Left ventricle myocardium superior (tissue), 1 donor: ENCODE measurements around the gene TBC1D10B. TPM values are rescaled to one million over a fixed set of nuclear protein-coding genes. Genes with fewer than 3 reads are reported as not detected.

ENCODE experiments used
- total RNA-seq: library from RNA; stranded (reverse); fragmentation: NEBNext Ultra II Directional; extraction: Animal tissue kit (Norgen Biotek cat#: 25700); gene quantifications from one replicate; pipeline ENCODE4 v1.2.1, GENCODE V29; 2021
- donor health status: DM: no; HTN: yes; CAD: no; lungs with severe emphysema.

TBC1D10B gene
- total RNA-seq, 1 donor from 2014 or later, result 26.4 TPM

Other genes with a start within 250 kb of the TBC1D10B start
- gene MAPK3, start 247.3 kb downstream of the TBC1D10B start, total RNA-seq, result 44.7 TPM
- 10.3 TPM for gene CORO1A, start 186.9 kb downstream of the TBC1D10B start, total RNA-seq
- 49.5 TPM for gene BOLA2B, start 176.8 kb downstream of the TBC1D10B start, total RNA-seq
- 16.5 TPM for gene SLX1A, start 176.6 kb downstream of the TBC1D10B start, total RNA-seq
- gene SULT1A3, start 171.2 kb downstream of the TBC1D10B start, total RNA-seq, result 12.5 TPM
- gene NPIPB13, start 122.0 kb downstream of the TBC1D10B start, total RNA-seq, result 3.5 TPM
- gene CD2BP2, start 15.2 kb downstream of the TBC1D10B start, total RNA-seq, result 29.3 TPM
- not detected for gene MYL11, start 4.3 kb upstream of the TBC1D10B start, total RNA-seq
- 2.5 TPM for gene SEPTIN1, start 12.1 kb upstream of the TBC1D10B start, total RNA-seq
- 5.2 TPM for gene ZNF48, start 24.9 kb upstream of the TBC1D10B start, total RNA-seq
- 6.1 TPM for gene ZNF771, start 37.1 kb upstream of the TBC1D10B start, total RNA-seq
- gene DCTPP1, start 59.5 kb upstream of the TBC1D10B start, total RNA-seq, result 37.5 TPM
- 30.6 TPM for gene SEPHS2, start 75.4 kb upstream of the TBC1D10B start, total RNA-seq
- 3.3 TPM for gene ITGAL, start 102.2 kb upstream of the TBC1D10B start, total RNA-seq
- gene ZNF768, start 156.1 kb upstream of the TBC1D10B start, total RNA-seq, result 75.4 TPM
- gene ZNF747, start 164.4 kb upstream of the TBC1D10B start, total RNA-seq, result 9.0 TPM
- gene ZNF764, start 187.9 kb upstream of the TBC1D10B start, total RNA-seq, result 9.1 TPM
- gene ZNF688, start 201.2 kb upstream of the TBC1D10B start, total RNA-seq, result 10.0 TPM
- gene ZNF785, start 215.2 kb upstream of the TBC1D10B start, total RNA-seq, result 7.3 TPM
- gene ZNF689, start 239.9 kb upstream of the TBC1D10B start, total RNA-seq, result 4.8 TPM